Peyer's patch (tissue), 4 donors: ENCODE measurements around the gene OR5L1.

Experiments
- CTCF ChIP-seq, 6 experiments: fragments of 450-650 bp in 4 of 6; fragments of 200-600 bp in 2 of 6; sonication (generic) in 1 of 6; IDR thresholded peaks; one replicate each; pipeline ENCODE4 v1.5.1; 2017 to 2019; ENCODE audit warnings: antibody characterized with exemption in 6 of 6, mild to moderate bottlenecking in 3 of 6, moderate library complexity in 1 of 6
- POLR2A ChIP-seq, 2 donors: fragments of 450-650 bp; IDR thresholded peaks; one replicate each; pipeline ENCODE4 v1.5.1; 2017; ENCODE audit warnings: antibody characterized with exemption in 2 of 2, mild to moderate bottlenecking in 2 of 2, moderate library complexity in 2 of 2

DNA sequence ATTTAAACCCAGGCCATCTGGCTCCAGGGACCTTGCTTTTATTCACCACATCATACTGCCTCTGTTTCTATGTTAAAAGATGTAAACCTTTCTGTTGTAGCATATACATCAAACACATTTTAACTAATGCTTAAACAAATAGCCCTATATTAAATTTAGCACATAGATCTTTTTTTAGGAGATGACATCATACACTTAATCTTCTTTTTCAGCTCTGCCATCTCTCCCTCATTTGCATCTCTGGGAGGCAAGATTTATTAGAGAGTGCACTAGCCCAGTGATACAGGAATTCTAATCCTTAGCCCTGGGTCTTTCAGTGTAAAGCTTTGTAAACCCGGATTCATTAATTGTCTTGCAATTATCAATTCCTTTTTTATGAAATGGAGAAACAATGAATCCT lies 41.0 kb downstream of the OR5L1 start:
- no peak for TF ChIP-seq CTCF (IDR thresholded peaks at IDR 0.05)
- no peak for TF ChIP-seq POLR2A (IDR thresholded peaks at IDR 0.05)
